Right cardiac atrium (tissue), 5 donors: ENCODE data around the gene SLC23A2. TPM values are rescaled to one million over a fixed set of nuclear protein-coding genes. Genes with fewer than 3 reads are reported as not detected.
A peak's percentile ranks its signal among the peaks of the same experiment; 100 is the strongest.

Source experiments
- ATAC-seq, 2 donors: fragments of 200-7000 bp; cut with Tn5 transposase; one replicate each; pipeline versions ENCODE4 v1.8.0 to v1.9.1; 2020; ENCODE audit warnings: moderate library complexity in 2 of 2, mild to moderate bottlenecking in 1 of 2
- DNase-seq, 3 donors: peaks; one replicate each; pipeline ENCODE4 v3.0.0-alpha.2; 2020
- H3K27ac ChIP-seq: one replicate; pipeline ENCODE4 v1.5.1; 2013; ENCODE audit warnings: mild to moderate bottlenecking, low read length, control low read depth, moderate library complexity
- H3K27me3 ChIP-seq: one replicate; pipeline ENCODE4 v1.6.1; 2013; ENCODE audit not compliant: control insufficient read depth, insufficient read depth
- H3K4me1 ChIP-seq: one replicate; pipeline ENCODE4 v1.6.1; 2013; ENCODE audit warnings: low read length; ENCODE audit not compliant: control insufficient read depth, insufficient read depth
- H3K4me3 ChIP-seq: one replicate; pipeline ENCODE4 v1.5.1; 2013; ENCODE audit warnings: low read length, control low read depth
- H3K9me3 ChIP-seq: one replicate; pipeline ENCODE4 v1.6.1; 2013; ENCODE audit warnings: low read length; ENCODE audit not compliant: control insufficient read depth
- WGBS: extraction: QIAGEN DNeasy Blood & Tissue Kit; methylation state at CpG from one replicate; pipeline ENCODE4 v1.1.7; 2013; 5-methylcytosine and 5-hydroxymethylcytosine counted together
- intact Hi-C, 4 donors: fragments of 100-400 bp; cut with DNase I; formaldehyde crosslinking; loops; one replicate each; pipeline versions ENCODE4 v1.11.0 to v1.14.0; 2022 to 2023
- polyA plus RNA-seq: library from polyadenylated mRNA; stranded (reverse); fragments of 200-250 nt; gene quantifications from one replicate; pipeline ENCODE4 v1.2.3, GENCODE V29; 2013
- total RNA-seq, 4 donors: library from RNA; stranded (reverse); fragmentation: NEBNext Ultra II Directional; extraction: Animal tissue kit (Norgen Biotek cat#: 25700); gene quantifications; one replicate each; pipeline ENCODE4 v1.2.1, GENCODE V29; 2021
- donor health status: healthy with polysubstance abuse.
- donor health status: DM: no; HTN: yes; CAD: no.
- donor health status: DM: no; HTN: no; CAD: no.
- donor health status: DM: no; HTN: yes; CAD: no; lungs with severe emphysema.
- donor health status: DM: yes; HTN: yes; CAD: no.

The SLC23A2 gene
- total and polyA plus RNA-seq, 5 donors = 5.2 to 15.9 (median 12.6) TPM

DNA sequence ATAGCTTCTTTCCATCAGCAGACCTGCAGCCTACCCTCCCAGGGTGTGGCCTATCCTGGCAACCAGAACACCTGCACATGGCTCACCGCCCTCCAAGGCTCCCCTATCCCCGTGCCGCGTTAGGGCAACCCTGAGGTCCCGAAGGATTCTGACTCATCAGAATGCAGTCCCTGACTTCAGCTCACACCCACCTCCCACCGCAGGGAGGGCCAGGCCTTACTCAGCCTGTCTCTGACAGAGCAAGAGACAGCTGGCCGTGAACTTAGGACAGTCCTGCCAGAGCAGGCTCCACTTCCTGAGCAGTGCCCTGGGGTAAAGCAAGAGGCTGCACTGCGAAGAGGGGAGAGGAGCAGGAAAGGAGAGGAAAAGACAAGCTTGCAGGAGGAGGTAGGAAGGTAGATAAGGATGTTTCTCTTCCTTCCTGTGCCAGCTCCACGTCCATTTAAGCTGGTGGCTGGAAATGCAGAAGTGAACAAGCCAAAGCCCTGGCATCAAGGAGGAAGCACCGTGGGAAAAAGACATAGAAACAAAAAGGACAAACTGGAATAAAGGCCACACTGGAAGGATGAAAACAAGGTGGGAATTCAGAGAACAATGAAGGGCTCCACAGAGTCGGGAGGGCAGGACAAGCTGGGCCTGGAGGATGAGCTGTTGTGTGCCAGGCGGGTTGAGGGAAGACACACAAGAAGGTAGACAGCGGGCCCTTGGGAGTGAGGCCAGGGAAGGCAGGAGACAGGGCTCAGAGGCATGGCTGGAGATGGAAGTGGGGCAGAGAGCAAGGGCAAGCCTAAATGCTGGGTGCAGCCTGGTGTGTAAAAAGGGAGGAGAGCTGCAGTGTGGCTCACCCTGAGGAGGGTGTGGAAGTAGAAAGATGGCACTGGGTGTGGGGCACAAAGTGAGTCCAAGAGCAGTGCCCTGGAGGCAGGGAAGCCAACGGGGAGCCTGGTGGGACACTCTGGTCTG lies 102.7 kb downstream of the SLC23A2 start:
- Histone ChIP-seq H3K4me1 (peaks cover 6% of the 10 kb centered on the region), H3K27me3 (no peaks in the 10 kb centered on the region), H3K4me3 (no peak overlapping the region), H3K9me3 (no peaks in the 10 kb centered on the region), H3K27ac (no peak overlapping the region)
- peak; percentile 67 to 78 (median 73) for DNase-seq
- intact Hi-C loops = no loop called here
- 56% methylated on average over 14 of the region's 14 CpGs for WGBS
- ATAC-seq = peak; percentile 74 to 76

DNA sequence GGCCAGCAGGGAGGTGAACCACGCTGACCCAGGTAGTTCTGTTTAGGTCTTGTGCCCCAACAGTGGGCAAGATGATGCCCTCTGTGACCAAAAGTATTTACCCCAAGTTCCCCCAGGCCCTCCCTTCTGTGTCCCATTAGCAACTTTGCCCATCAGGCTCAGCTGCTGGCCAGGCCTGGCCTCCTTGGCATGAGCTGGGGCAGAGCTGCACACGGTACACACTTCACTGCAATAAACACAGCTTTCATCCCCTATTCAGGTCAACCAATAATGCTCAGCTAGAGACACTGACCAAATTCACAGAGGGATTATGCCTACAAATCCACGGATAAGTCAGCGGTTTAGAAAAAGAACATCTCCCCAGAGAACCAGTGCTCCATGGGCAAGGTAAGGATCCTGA lies 103.7 kb downstream of the SLC23A2 start:
- DNase-seq = no peak
- Histone ChIP-seq H3K27ac (no peak overlapping the region), H3K27me3 (no peaks in the 10 kb centered on the region), H3K9me3 (no peaks in the 10 kb centered on the region), H3K4me1 (peaks cover 6% of the 10 kb centered on the region), H3K4me3 (no peak overlapping the region)
- ATAC-seq = no peak
- intact Hi-C loops = no loop called here
- 95% methylated on average over 4 of the region's 4 CpGs for WGBS

DNA sequence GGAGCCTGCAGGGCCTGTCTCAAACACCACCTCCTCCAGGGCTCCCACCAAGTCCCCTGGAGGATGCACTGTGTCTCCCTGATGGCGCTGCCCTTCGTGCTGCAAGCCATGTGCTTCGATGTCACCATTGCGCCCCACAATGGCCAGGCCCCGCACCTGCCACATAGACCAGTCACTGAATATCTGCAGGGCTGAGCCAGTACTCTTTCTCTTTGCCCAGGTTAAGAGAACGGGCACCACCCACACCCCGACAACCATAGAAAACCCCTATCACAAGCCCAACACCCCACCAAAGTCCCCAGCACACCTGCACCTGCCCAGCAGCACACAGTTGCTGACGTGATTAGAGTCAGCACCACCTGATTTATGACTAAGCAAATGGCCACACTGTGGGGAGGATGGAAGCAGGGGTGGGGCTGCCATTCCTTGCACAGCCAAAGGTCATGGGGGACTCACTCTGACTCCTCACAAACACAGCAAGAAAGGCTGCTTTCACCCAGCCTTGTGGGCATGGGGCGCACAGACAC lies 104.3 kb downstream of the SLC23A2 start:
- 87% methylated on average over 9 of the region's 9 CpGs for WGBS
- no peak for ATAC-seq
- intact Hi-C loops = no loop called here
- peaks cover 6% of the 10 kb centered on the region for H3K4me1 ChIP-seq
- no peak overlapping the region for H3K27ac ChIP-seq
- no peaks in the 10 kb centered on the region for H3K9me3 ChIP-seq
- DNase-seq = no peak
- H3K27me3 ChIP-seq = no peaks in the 10 kb centered on the region
- no peak overlapping the region for H3K4me3 ChIP-seq

DNA sequence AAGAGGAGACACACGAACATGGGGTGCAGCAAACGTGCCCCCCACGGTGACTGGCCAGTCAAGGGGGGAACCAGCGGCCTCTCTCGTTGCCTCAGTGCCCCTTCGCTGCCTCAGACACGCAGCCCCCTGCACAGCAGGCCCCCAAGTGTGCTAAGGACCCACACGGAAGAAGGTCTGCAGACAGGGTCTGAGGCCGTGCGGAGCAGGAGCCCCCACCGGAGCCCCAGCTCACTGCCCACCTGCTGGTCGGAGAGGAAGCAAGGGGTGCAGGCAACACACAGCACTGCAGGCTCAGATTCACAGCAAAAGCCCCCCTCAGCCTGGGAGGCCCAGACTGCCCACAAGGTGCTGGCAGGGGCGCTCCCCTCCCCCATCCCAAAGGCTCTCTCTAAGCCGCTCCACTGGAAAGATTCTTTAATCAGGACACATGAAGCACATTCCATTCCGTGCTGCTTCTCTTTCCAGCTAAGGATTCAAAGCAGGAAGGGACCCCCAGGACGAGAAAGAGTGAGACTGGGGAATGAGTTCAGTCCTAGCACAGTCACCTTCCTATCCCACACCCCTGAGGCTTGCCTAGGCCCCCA lies 105.1 kb downstream of the SLC23A2 start:
- intact Hi-C loops = no loop called here
- Histone ChIP-seq H3K4me3 (no peak overlapping the region), H3K4me1 (peaks cover 6% of the 10 kb centered on the region), H3K9me3 (no peaks in the 10 kb centered on the region), H3K27me3 (no peaks in the 10 kb centered on the region), H3K27ac (no peak overlapping the region)
- ATAC-seq (no peak), DNase-seq (no peak)
- WGBS = 92% methylated on average over 16 of the region's 16 CpGs

DNA sequence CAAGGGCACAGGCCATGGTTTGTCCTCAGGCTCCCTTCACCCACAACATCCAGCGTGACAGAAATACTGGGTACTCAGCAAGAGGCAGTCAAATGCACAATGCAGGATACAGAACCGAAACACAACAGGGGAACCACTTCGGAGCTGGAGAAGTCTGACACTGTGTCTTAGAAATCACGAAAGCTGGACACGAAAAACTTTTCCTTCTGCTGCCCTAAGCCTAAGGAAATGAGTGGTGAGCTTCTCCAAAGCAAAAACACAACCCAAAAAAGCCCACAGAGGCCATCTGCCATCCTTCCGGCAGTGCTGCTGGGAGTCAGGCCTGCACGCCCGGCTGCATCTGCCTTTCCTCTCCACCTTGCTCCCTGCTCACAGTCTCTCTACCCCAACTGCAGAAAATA lies 106.3 kb downstream of the SLC23A2 start:
- no peak for ATAC-seq
- 88% methylated on average over 8 of the region's 8 CpGs for WGBS
- H3K9me3 ChIP-seq = no peaks in the 10 kb centered on the region

DNA sequence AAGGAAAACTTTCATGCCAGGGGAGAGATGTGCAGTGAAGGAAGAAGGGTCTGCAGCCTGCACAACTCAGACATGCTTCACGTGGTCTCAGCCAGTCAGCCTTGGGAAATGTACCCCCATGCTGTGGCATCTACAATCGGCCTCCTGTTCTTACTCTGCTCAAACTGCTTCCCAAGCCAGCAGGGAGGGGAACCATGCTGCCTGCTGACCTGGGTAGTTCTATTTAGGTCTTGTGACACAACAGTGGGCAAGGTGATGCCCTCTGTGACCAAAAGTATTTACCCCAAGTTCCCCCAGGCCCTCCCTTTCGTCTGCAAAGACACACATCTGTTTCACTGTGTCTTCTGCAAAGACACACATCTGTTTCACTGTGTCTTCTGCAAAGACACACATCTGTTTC lies 106.9 kb downstream of the SLC23A2 start:
- intact Hi-C loops = no loop called here
- Histone ChIP-seq H3K27me3 (no peaks in the 10 kb centered on the region), H3K9me3 (no peaks in the 10 kb centered on the region), H3K4me1 (peaks cover 6% of the 10 kb centered on the region), H3K4me3 (no peak overlapping the region), H3K27ac (no peak overlapping the region)
- DNase-seq (no peak), ATAC-seq (no peak)
- 86% methylated on average over 3 of the region's 3 CpGs for WGBS

More for the DNA sequence above, 106.3 kb downstream of the SLC23A2 start:
- intact Hi-C loops = no loop called here
- Histone ChIP-seq H3K27ac (no peak overlapping the region), H3K27me3 (no peaks in the 10 kb centered on the region), H3K4me3 (no peak overlapping the region), H3K4me1 (peaks cover 6% of the 10 kb centered on the region)
- DNase-seq = no peak

DNA sequence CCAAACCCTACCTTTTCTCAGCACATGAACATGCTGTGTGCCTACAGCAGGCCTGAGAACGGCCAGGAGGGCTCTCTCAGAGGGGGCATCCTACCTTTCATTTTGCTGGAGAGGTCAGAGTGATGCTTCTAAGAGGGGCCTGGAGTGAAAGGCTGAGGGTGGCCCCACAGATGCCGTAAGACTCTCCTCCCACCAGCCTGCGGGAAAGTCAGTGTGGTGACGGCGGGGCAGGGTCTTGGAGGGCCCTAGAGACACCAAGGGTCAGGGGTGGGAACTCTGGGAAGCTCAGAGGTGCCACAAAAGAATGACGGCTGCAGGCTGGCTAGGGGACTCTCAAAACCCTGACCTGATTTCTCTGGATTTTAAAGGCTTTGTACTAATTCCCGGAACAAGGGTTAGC lies 107.6 kb downstream of the SLC23A2 start:
- WGBS = 93% methylated on average over 7 of the region's 7 CpGs
- H3K4me1 ChIP-seq = peaks cover 4% of the 10 kb centered on the region
- H3K4me3 ChIP-seq = no peak overlapping the region
- no peak overlapping the region for H3K27ac ChIP-seq
- DNase-seq (no peak), ATAC-seq (no peak)
- no peaks in the 10 kb centered on the region for H3K27me3 ChIP-seq
- H3K9me3 ChIP-seq = no peaks in the 10 kb centered on the region
- intact Hi-C loops = no loop called here

DNA sequence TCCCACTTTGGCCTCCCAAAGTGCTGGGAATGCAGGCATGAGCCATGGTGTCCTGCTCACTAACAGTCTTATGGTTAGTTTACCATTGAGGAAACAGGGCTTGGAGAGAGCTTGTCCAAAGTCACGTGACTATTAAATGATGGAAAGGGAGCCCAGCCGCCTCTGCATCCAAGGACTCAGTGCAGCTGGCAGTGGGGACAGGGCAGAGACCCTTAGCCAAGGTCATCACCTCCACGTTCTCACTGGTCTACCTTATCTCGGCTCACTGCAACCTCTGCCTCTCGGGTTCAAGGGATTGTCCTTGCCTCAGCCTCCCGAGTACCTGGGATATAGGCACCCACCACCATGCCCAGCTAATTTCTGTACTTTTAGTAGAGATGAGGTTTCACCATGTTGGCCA lies 109.3 kb downstream of the SLC23A2 start:
- H3K4me3 ChIP-seq = no peak overlapping the region
- intact Hi-C loops = no loop called here
- 96% methylated on average over 6 of the region's 6 CpGs for WGBS
- H3K9me3 ChIP-seq = no peaks in the 10 kb centered on the region
- no peak for DNase-seq
- no peaks in the 10 kb centered on the region for H3K4me1 ChIP-seq
- ATAC-seq = no peak
- no peaks in the 10 kb centered on the region for H3K27me3 ChIP-seq
- H3K27ac ChIP-seq = no peak overlapping the region

DNA sequence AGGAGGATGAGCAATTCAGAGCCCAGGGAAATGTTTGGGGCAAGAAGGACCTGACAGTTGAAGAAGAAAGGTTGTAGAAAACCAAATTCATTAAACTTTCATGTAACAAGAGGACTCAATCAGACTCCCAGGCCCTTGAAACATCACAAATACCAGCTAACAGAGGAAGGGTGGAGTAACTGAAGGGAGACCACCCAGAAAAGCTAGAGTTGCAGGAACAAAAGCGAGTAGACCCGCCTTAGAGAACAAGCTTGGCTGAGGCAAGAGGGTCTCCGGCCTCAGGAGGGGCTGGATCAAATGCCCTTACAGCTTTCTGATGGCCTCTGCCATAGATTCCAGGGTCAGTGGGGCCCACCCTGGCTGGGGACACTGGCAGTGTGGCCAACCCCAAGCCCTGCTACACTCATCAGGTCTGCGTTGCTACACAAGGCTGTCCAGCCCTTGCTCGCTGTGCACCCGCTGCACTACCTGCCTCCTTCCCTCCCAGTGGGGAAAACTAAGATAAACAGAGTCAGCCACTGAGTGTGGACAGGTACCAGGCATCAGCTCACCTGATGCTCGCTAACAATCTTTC lies 110.0 kb downstream of the SLC23A2 start:
- 95% methylated on average over 7 of the region's 7 CpGs for WGBS
- Histone ChIP-seq H3K9me3 (no peaks in the 10 kb centered on the region), H3K4me3 (no peak overlapping the region), H3K27ac (no peak overlapping the region), H3K27me3 (no peaks in the 10 kb centered on the region), H3K4me1 (no peaks in the 10 kb centered on the region)
- intact Hi-C loops = no loop called here
- ATAC-seq (no peak), DNase-seq (no peak)

DNA sequence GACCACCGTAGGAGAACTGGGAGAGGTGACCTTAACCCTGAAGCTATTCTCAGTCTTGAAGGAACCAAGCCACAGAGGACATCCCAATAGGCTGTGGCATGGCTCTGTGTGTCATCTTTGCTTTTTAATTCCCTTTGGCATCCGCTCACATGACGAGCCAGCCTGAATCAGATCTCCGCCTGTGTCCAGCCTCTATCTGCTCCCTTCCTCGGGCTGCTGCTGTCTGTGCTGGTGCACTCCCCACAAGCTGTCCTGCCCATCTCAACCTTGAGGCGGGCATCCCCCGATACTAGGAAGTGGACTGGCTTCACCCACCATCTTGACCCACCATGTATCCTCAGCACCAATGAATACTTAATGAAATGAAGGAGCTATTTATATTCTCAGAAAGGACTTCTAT lies 111.9 kb downstream of the SLC23A2 start:
- Histone ChIP-seq H3K27me3 (no peaks in the 10 kb centered on the region), H3K9me3 (no peaks in the 10 kb centered on the region), H3K27ac (no peak overlapping the region), H3K4me1 (no peaks in the 10 kb centered on the region), H3K4me3 (no peak overlapping the region)
- no peak for ATAC-seq
- WGBS = 93% methylated on average over 7 of the region's 7 CpGs
- intact Hi-C loops = no loop called here
- no peak for DNase-seq

DNA sequence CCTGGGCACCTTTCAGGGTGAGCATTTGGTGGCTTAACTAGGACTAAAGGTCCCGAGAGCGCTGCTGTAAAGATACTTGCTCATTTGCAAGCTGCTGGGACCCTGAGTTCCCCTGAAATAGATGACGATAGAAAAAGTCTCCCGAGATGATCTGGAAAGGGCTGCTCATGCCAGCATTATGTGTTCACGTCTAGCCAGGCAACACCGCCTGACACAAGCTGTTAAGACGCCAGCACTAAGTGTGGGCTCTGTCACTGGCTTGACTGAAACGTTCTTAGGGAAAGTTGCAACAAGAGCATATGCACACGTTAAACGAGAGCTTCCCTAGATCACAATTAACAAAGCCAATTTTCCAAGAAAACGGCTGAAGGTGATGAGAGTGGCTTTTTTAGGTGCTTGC lies 113.7 kb downstream of the SLC23A2 start:
- WGBS = 73% methylated on average over 11 of the region's 11 CpGs
- Histone ChIP-seq H3K9me3 (no peaks in the 10 kb centered on the region), H3K27me3 (no peaks in the 10 kb centered on the region), H3K4me3 (no peak overlapping the region), H3K27ac (no peak overlapping the region), H3K4me1 (no peaks in the 10 kb centered on the region)
- DNase-seq (no peak), ATAC-seq (no peak)
- intact Hi-C loops = no loop called here
